ENCODE measurements around the gene OBI1.
"Not testable (repeated sequence)": the region's sequence is repeated elsewhere in the genome, so short reads cannot be mapped to it uniquely, and the experiment has no call there.

OBI1 gene

GRCh38 chr13:78647109-78647678, 11.8 kb downstream of the OBI1 start:
- DNase-seq: not testable (repeated sequence)

DNA sequence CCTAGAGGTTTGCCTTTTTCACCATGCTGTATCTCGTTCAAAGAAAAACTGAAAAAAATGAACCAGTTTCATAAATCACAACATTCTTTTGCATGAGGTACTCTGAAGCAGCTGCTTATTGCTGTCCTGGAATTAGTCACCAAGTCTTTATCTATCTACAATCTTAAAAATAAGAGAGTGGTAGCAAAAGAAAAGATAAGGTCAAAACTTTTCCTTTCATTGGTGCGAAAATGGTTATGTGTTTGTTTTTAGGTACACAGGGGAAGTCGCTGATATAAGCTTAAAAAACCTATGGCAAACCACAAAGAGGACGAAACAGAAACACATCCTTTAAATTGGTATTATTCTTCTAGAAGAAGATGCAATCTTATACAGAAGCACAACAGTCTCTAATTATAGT, 20.7 kb downstream of the OBI1 start:
- DNase-seq: no peak

DNA sequence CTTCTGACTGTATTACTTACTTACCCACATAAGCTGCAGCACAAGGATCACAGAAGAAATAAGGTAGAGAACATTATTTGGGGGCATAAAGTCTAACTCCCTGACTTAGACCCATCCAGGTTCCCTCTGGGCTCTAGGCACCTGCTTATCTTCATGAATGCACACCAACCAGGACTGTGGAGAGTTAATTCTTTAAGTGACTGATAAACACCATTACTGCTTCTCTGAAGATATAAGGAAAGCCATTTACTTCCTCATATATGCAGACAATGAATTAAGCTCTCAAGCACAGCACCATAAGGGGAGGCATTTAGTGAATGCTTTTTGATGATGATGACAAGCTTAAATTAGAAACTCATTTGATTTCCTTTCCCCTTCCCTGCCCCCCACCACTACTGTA, 22.5 kb downstream of the OBI1 start:
- DNase-seq: no peak

DNA sequence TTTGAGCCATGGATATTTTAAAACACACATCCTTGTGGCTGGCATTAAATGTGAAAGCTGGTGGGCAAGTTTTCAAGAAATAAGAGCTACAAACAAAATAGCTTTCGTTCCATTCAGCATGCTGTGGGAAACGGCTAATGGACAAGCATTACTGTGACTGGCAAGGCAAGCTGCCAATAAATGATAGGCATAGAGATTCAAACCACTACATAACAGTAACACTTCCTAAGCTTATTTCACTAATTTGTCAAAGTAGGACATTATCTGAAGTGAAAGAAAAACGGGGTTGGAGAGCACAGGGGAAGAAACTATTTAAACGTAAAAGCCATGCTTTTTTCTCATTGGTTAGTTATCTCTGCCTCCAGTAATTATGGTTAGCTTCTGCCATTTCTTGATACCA, 26.0 kb downstream of the OBI1 start:
- no peak for DNase-seq

- no peak for DNase-seq
Observed at GRCh38 chr13:78631077-78631476, 27.9 kb downstream of the OBI1 start.

DNA sequence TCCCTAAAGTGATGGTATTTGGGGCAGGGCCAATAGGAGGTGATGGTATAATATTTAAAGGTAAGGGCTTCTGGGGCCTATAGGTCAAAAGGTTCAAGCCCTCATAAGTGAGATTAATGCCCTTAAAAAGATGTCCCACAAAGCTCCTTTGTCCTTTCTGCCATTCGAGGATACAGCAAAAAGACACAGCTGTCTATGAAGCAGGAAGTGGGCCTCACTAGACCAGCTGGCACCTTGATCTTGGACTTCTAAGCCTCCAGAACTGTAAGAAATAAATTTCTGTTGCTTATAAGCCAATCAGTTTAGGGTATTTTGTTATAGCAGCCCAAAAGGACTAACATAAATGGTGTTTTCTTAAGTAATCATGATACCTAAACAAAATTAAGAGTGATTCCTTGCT, 28.4 kb downstream of the OBI1 start:
- no peak for DNase-seq

DNA sequence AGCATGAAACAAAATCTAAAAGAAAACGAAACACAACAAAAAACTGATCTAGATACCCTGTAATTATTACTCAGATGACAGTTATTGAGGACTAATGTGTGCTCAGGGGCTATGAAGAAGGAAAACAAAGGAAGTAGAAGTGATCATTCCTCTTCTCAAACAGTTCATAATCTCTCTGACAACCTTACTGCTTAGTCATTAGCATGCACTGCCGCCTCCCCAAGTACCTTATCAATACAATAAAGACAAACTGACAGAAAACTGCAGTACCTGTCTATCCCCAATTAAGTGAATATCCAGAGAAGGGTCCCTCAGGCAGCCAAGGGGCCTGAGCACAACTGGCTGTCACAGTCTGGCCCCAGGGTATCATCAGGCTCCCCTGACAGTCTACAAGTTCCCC, 33.6 kb downstream of the OBI1 start:
- DNase-seq: no peak

DNA sequence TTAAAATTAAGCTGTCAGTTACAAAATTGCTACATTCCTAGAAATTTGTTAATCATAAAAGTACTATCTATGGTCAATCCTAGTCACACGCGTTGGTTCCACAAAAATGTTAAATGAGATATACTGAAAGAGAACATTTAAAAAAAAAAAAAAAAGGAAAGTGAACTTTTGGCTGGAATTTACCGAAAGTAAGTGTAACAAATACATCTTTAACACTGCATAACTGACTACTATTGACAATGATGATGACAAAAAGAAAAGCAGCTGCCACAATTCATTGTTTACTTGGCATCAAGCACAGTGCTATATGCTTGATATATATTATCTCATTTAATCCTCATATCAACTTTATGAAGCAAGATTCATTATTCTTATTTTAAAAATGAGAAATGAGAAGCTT, 35.8 kb downstream of the OBI1 start:
- no peak for DNase-seq

DNA sequence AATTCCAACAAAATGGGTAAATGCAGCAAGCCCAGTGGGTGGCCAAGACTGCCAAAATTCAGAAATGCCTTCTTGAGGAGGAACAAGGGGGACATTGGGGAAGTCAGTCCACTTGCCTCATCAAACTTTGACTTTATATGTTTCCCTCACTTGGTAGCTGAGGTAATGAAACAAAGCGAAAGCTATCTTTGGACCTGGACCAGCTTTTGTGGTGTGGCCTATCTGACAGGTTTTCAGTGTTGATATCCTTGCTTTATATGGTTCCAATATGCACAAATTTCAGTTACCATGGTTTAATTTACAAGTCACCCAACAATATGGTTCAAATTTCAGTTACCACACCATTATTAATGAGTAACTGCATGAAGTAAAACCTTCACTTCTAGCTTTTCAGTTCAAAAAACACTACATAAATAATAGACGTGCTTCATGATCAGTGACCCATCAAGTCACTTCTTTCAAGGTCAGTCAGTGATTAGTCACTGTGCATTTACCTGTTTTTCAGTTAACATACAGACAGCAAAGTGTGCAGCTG, 38.0 kb downstream of the OBI1 start:
- no peak for DNase-seq

DNA sequence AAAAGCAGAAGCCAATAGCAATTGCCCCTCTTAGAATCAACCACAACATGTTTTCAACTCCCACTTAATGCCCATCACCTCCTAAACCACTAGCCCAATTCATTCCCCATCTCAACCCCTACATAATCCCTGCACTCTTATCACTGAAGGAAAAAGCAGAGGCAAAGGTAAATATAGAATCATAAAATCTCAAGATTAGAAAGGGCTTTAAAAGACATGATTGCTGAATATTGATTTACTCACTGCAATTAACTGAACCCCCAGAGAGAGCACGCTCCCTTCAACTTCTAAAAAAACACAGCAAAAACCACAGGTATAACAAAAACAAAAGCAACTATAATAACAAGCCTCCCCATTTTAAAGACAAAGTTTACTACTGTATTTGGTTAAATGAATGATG, 40.5 kb downstream of the OBI1 start:
- no peak for DNase-seq

DNA sequence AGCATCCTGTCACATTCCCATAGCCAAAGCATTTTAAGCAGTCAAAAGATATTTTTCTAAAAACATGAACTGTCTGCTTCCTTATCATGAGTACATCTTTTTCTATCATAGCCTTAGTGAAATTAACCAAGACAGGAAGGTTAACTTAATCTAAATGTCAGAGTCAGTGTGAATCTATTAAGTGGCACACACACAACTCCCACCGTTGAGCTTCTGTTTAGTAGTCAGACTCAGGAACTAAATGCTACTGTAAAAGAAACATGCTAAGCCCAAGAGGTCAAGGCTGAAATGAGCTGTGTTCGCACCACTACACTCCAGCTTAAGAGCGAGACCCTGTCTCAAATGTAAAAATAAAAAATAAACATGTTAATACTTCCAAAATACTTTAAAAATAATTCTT, 47.9 kb downstream of the OBI1 start:
- no peak for DNase-seq

- peak; percentile 57 for DNase-seq
Observed at GRCh38 chr13:78610381-78610883, 48.5 kb downstream of the OBI1 start.

DNA sequence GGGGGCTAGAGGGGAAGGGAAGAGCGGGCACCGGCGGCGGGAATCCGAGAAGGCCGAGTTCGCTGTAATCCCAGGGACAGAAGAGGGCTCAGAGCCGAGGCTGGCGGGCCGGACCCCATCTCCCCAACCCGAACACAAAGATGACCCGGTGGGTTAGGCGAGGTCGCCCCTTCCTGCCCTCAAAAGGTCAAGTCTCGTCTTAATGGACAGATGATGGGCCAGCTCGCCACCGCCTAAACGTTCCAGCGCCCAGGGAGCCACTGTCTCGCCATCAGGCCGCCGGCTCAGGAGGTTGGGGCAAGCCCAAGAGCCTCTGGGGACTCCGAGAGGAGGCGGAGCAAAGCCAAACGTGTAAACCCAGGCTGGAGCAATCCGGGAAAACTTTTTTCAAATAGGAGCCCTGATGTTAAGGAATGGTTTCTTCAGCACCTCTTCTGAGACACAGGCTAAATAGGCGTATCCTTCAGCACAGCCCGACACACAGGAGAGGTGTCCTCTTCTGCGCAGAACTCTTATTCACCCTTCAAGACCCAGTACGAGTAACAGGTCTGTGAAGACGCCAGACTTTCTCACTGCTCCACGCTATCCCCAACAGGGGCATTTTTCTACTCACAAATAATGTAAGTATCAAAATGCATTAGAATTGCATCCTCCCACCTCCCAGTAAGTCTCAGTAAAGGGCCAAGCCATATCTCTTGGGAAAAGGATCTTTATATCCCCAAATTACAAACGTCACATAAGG, 49.3 kb downstream of the OBI1 start:
- DNase-seq: no peak

DNA sequence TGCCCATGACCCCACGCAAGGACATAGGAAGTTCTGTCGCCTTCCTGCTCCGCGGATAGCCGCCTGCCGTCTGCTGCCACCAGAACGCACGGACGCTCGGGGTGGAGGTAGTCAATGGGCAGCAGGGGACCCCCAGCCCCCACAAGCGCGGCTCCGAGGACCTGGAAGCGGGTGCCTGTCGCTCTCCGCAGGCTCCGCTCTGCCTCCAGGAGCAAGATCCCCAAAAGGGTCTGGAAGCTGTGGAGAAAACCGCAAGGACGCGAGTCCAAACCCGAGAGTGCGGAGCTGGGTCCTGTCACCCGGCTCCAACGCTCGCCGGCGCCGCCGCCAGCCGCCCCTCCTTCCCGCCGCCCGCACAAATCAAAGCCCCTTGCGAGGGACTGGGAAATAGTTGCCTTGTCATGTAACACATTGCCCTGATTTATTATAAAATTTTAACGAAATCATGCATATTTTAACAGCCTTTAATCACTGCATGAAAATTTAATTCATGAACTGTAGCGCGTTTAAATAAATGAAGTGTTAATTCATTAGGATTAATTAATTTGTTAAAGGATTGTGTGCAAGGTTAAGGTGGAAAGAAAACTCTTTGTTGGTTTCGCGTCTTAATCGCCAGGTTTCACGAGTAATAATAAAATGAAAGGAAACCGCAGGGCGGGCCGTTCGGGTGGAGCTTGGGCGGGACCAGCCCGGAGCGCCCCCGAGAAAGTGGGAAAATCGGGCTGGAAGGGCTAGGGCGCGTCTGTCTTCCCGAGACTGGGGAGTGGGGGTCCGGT, 50.1 kb downstream of the OBI1 start:
- no peak for DNase-seq

GRCh38 chr13:78608252-78608687, 50.7 kb downstream of the OBI1 start:
- no peak for DNase-seq

GRCh38 chr13:78607409-78608251, 51.3 kb downstream of the OBI1 start:
- no peak for DNase-seq

DNA sequence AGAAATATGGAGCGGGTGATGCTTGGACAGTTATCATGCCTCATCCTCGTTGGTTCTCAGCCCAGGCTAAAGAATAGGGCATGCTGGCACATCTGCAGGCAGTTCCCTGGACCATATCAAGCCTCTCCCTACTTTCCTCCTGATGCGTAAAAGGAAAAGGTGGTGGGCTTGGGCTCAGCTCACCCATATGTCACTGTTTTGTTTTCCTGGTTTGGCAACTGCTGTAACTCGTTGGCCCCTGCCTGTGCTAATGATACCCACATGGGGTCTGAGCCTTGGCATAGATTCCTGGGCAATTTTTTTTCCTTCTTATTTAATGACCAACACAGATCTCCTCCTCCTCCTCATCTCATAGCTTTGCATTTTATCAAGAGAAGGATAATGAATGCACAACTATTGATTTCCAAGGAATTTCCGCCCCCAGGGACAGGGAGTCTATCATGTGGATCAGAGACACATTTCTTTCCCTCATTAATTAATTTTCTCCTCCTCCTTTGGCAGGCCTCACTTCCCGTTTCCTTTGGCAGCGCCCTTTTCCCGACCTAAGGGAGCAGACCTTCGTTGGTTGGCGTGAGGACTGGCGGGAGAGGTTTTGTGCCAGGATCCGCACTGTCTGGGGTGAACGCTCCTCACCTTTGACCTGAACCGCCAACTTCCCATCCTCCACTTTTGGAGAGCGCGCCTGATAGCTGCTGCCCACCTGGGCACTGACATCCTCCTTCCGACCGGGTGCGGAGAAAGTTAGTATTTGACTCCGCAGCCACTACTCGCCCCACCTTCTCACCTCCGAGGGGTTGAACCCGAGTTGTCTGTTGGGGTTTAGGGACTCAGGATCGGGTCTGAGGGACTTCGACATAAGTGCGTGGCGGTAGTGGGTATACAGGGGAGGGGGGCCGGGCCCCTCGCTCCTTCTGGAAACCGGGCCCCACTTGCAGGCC, 52.2 kb downstream of the OBI1 start:
- DNase-seq: no peak

- DNase-seq: no peak
Observed at GRCh38 chr13:78604782-78605611, 54.0 kb downstream of the OBI1 start.

DNA sequence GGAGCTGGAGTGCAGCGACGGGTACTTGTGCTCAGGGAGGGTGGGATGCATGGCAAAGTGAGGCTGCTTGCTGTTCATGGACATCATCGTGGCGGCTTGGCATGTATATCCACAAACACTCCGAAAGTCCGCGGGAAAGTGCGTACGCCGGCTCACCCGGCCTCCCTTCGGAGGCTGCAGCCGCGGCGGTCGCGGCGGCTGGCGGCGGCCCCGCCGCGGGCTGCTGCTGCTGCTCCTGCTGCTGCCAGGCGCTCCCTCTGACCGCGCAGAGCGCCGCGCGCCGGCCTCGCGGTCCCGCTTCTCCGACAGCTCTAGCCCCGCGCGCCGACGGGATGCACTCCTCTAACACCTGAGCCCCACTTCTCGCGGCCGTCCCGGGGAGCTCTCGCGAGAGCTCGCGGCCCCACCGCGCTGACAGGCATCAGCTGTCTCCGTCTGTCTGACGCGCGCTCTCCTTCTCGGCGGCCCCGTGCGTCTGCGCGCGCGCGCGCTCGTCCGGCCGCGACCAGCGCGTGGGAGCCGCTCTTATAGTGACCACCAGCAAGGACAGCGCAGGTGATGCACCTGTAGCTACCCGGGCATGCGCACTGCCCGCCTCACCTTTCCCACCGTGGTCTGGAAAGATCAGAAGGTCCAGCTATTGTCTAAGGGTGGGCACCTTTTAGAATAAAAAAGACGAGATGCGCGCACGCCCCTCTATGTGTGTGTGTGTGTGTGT, 55.6 kb downstream of the OBI1 start, which contains the start of gene POU4F1:
POU4F1 (minus strand) TSS at position 313 of the 718 bp plus-strand sequence; CDS start at position 87, 226 bp downstream.
- DNase-seq: peak; percentile 58

All from NCI-H524 treated with DMSO at 0.1 percent for 48 hours (cell line).